ENCODE measurements around the gene NAA80.

Gene NAA80

GRCh38 chr3:50297384-50297775, 1.8 kb downstream of the NAA80 start:
- DNase-seq (ENCODE audit: extremely low read depth, low read depth): no peak
- no peak for TF ChIP-seq CTCF (IDR thresholded peaks at IDR 0.05; ENCODE audit: low read depth, low read length)

- no peak for DNase-seq (ENCODE audit: extremely low read depth, low read depth)
- TF ChIP-seq CTCF (IDR thresholded peaks at IDR 0.05; ENCODE audit: low read depth, low read length): no peak
Observed at GRCh38 chr3:50296721-50297383, 2.4 kb downstream of the NAA80 start.

- DNase-seq (ENCODE audit: extremely low read depth, low read depth): no peak
- no peak for TF ChIP-seq CTCF (IDR thresholded peaks at IDR 0.05; ENCODE audit: low read depth, low read length)
Observed at GRCh38 chr3:50295553-50296431, 3.4 kb downstream of the NAA80 start.

GRCh38 chr3:50294492-50295403, 4.5 kb downstream of the NAA80 start:
- TF ChIP-seq CTCF (IDR thresholded peaks at IDR 0.05; ENCODE audit: low read depth, low read length): no peak
- DNase-seq (ENCODE audit: extremely low read depth, low read depth): no peak

GRCh38 chr3:50294089-50294488, 5.1 kb downstream of the NAA80 start:
- DNase-seq (ENCODE audit: extremely low read depth, low read depth): no peak
- TF ChIP-seq CTCF (IDR thresholded peaks at IDR 0.05; ENCODE audit: low read depth, low read length): no peak

GRCh38 chr3:50293079-50293801, 6.0 kb downstream of the NAA80 start:
- TF ChIP-seq CTCF (IDR thresholded peaks at IDR 0.05; ENCODE audit: low read depth, low read length): no peak
- no peak for DNase-seq (ENCODE audit: extremely low read depth, low read depth)
